ENCODE data around the gene WDTC1. TPM values are rescaled to one million over a fixed set of nuclear protein-coding genes. Genes with fewer than 3 reads are reported as not detected.
A peak's percentile ranks its signal among the peaks of the same experiment; 100 is the strongest.

WDTC1 gene
- total RNA-seq, 4 donors from 2014 or later: 39.9 to 79.8 (median 62.0) TPM

GRCh38 chr1:27321813-27322568 lies 87.6 kb downstream of the WDTC1 start, which contains the start of gene TMEM222:
Gene TMEM222, plus strand, starts transcription at chr1:27322163. Its CDS starts 35 bp downstream, at chr1:27322198.
- TF ChIP-seq, protein P1, sequence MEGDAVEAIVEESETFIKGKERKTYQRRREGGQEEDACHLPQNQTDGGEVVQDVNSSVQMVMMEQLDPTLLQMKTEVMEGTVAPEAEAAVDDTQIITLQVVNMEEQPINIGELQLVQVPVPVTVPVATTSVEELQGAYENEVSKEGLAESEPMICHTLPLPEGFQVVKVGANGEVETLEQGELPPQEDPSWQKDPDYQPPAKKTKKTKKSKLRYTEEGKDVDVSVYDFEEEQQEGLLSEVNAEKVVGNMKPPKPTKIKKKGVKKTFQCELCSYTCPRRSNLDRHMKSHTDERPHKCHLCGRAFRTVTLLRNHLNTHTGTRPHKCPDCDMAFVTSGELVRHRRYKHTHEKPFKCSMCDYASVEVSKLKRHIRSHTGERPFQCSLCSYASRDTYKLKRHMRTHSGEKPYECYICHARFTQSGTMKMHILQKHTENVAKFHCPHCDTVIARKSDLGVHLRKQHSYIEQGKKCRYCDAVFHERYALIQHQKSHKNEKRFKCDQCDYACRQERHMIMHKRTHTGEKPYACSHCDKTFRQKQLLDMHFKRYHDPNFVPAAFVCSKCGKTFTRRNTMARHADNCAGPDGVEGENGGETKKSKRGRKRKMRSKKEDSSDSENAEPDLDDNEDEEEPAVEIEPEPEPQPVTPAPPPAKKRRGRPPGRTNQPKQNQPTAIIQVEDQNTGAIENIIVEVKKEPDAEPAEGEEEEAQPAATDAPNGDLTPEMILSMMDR (IDR thresholded peaks at IDR 0.05): peak; percentile 16 to 42 (median 40)
- TF ChIP-seq POLR2AphosphoS5 (IDR thresholded peaks at IDR 0.05) (peak; percentile 87 to 94), POLR2A (IDR thresholded peaks at IDR 0.05; ENCODE audit: low read depth) (peak; percentile 12), EP300 (IDR thresholded peaks at IDR 0.05) (no peak)
- H3K4me1 ChIP-seq: peaks cover 31 to 53% (median 51%) of the 10 kb centered on the region in 4 donors
- no peaks in the 10 kb centered on the region for H3K27me3 ChIP-seq
- H3K9me3 ChIP-seq: no peaks in the 10 kb centered on the region
- DNase-seq (ENCODE audit: extremely low spot score): peak; percentile 99
- peak within 1 kb of the TSS; percentile 70 to 99 (median 79) for H3K4me3 ChIP-seq
- intact Hi-C loops (cut with DNase I): loop anchor here (10.0 kb wide), 1 partner anchor 293 kb away; no protein-coding TSS in a partner anchor
- peaks cover 10 to 23% (median 22%) of the 10 kb centered on the region in 4 donors for H3K36me3 ChIP-seq
- H3K27ac ChIP-seq (replicated peaks in 1 of 4): peak within 1 kb of the TSS; percentile 76 to 94 (median 90)
- under 1% methylated on average over 22 of the region's 67 CpGs for WGBS

DNA sequence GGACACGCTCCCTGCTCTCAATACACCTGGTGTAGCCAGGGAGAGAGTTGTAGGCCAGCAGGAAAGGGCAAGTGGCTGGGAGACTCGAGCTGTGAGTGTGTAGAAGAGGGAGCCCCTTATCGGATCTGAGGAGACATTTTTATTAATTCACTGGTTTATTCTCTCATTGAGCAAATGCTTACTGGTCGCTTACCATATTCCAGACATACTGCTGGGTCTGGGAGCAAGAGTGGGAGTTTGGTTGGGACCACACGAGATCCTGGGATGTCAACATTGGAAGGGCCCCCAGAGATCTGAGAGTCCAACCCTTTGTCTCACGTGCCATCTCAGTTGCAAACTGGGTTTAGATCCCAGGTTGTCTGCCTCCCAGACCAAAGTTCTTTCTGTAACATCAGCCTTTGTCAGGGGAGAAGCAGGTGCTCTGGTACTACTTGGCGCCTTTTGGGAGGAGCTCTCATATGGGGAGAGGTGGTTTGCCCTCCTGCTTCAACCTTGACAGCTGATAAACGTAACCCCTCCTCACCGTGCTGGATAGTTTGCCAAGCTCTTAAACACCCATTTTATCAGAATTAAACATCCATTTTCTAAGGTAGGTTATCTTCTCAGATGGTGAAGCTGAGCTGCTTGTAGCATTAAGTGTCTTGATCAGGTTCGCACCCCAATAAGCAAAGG lies 88.3 kb downstream of the WDTC1 start:
- 11% methylated on average over 9 of the region's 10 CpGs for WGBS
- Histone ChIP-seq H3K4me3 (peak overlapping the region; percentile 70 to 99 (median 79)), H3K36me3 (peaks cover 10 to 30% (median 25%) of the 10 kb centered on the region in 4 donors), H3K4me1 (peaks cover 36 to 60% (median 58%) of the 10 kb centered on the region in 4 donors), H3K27me3 (no peaks in the 10 kb centered on the region), H3K27ac (replicated peaks in 1 of 4) (peak overlapping the region; percentile 76 to 94 (median 90)), H3K9me3 (no peaks in the 10 kb centered on the region)
- DNase-seq (ENCODE audit: extremely low spot score): no peak
- intact Hi-C loops (cut with DNase I): loop anchor here (10.0 kb wide), 1 partner anchor 292 kb away; no protein-coding TSS in a partner anchor
- TF ChIP-seq, protein P1 (IDR thresholded peaks at IDR 0.05): no peak

DNA sequence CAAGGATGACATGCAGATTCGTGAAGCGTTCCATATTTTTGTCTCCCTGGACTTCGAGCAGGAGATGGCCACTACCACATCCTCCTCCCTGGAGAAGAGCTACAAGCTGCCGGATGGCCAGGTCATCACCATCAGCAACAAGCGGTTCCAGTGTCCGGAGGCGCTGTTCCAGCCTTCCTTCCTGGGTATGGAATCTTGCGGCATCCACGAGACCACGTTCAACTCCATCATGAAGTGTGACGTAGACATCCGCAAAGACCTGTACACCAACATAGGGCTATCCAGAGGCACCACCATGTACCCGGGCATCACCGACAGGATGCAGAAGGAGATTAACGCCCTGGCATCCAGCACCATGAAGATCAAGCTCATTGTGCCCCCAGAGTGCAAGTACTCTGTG lies 90.9 kb downstream of the WDTC1 start:
- Histone ChIP-seq H3K4me3 (no peak overlapping the region), H3K9me3 (no peaks in the 10 kb centered on the region), H3K27ac (replicated peaks in 1 of 4) (no peak overlapping the region), H3K36me3 (peaks cover 10 to 51% (median 30%) of the 10 kb centered on the region in 4 donors), H3K27me3 (no peaks in the 10 kb centered on the region), H3K4me1 (peaks cover 48 to 71% (median 64%) of the 10 kb centered on the region in 4 donors)
- DNase-seq (ENCODE audit: extremely low spot score): no peak
- TF ChIP-seq POLR2A (IDR thresholded peaks at IDR 0.05; ENCODE audit: low read depth) (no peak), EP300 (IDR thresholded peaks at IDR 0.05) (no peak), POLR2AphosphoS5 (IDR thresholded peaks at IDR 0.05) (no peak)
- WGBS: 97% methylated on average over 11 of the region's 15 CpGs
- intact Hi-C loops (cut with DNase I): loop anchor here (10.0 kb wide), 1 partner anchor 290 kb away; no protein-coding TSS in a partner anchor

DNA sequence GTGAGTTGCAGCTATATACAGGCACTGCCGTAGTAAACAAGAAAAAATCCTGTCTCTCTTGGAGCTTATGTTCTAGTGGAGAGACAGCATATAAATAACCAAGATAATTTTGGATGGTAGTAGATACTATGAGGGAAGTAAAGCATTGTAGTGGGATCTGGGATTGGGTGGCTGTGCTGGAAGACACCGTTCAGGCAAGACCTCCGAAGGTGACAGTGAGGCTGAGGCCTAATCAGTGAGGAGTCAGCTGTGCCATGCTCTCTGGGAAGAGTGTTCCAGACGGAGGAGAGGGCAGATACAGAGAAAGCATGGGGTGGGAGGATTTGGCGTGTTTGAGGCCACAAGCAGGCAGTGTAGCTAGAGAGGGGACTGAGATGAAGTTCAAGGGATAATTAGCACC lies 93.5 kb downstream of the WDTC1 start:
- no peaks in the 10 kb centered on the region for H3K27me3 ChIP-seq
- no peak overlapping the region for H3K27ac ChIP-seq (replicated peaks in 1 of 4)

More for the DNA sequence above, 93.5 kb downstream of the WDTC1 start:
- Histone ChIP-seq H3K9me3 (no peaks in the 10 kb centered on the region), H3K36me3 (peaks cover 16 to 77% (median 56%) of the 10 kb centered on the region in 4 donors), H3K4me1 (peaks cover 50 to 74% (median 57%) of the 10 kb centered on the region in 4 donors), H3K4me3 (no peak overlapping the region)
- DNase-seq (ENCODE audit: extremely low spot score): no peak
- intact Hi-C loops (cut with DNase I): loop anchor here (10.0 kb wide), 1 partner anchor 287 kb away; no protein-coding TSS in a partner anchor
- 84% methylated on average over 5 of the region's 5 CpGs for WGBS
- TF ChIP-seq POLR2AphosphoS5 (IDR thresholded peaks at IDR 0.05): no peak
- TF ChIP-seq, protein P1 (IDR thresholded peaks at IDR 0.05): no peak
- no peak for TF ChIP-seq EP300 (IDR thresholded peaks at IDR 0.05)
- no peak for TF ChIP-seq POLR2A (IDR thresholded peaks at IDR 0.05; ENCODE audit: low read depth)

Data from esophagus muscularis mucosa (tissue), 4 donors.